Spleen (tissue), 11 donors: Measurements from ENCODE around the gene NSD2. TPM values are rescaled to one million over a fixed set of nuclear protein-coding genes. Genes with fewer than 3 reads are reported as not detected.
"Not testable (repeated sequence)": the region's sequence is repeated elsewhere in the genome, so short reads cannot be mapped to it uniquely, and the experiment has no call there.

ENCODE experiments used
- DNase-seq: peaks from one replicate; pipeline ENCODE4 v3.0.0-alpha.2; 2020
- H3K27ac ChIP-seq, 8 donors: fragments of 200-600 bp; sonication (generic) in 7 of 8; 1 replicate in 4 of 8; 2 replicates in 4 of 8; pipeline versions ENCODE4 v1.5.0 to v1.8.0; 2016 to 2021; ENCODE audit warnings: inconsistent platforms in 4 of 8, mild to moderate bottlenecking in 4 of 8, moderate library complexity in 1 of 8
- H3K27me3 ChIP-seq, 7 donors: fragments of 200-600 bp; sonication (generic) in 6 of 7; replicated peaks in 1 of 7; 1 replicate in 4 of 7; 2 replicates in 3 of 7; pipeline versions ENCODE4 v1.5.0 to v1.8.0; 2016 to 2021; ENCODE audit warnings: inconsistent platforms in 3 of 7, mild to moderate bottlenecking in 1 of 7
- H3K36me3 ChIP-seq, 6 donors: fragments of 200-600 bp; sonication (generic) in 5 of 6; 1 replicate in 4 of 6; 2 replicates in 2 of 6; pipeline versions ENCODE4 v1.5.0 to v1.8.0; 2016 to 2021; ENCODE audit warnings: inconsistent platforms in 2 of 6
- H3K4me1 ChIP-seq, 6 donors: fragments of 200-600 bp; sonication (generic) in 5 of 6; 1 replicate in 3 of 6; 2 replicates in 3 of 6; pipeline versions ENCODE4 v1.5.0 to v1.8.0; 2016 to 2021; ENCODE audit warnings: inconsistent platforms in 3 of 6
- H3K4me3 ChIP-seq, 8 donors: fragments of 200-600 bp; sonication (generic) in 7 of 8; 1 replicate in 4 of 8; 2 replicates in 4 of 8; pipeline versions ENCODE4 v1.5.0 to v1.8.0; 2016 to 2021; ENCODE audit warnings: inconsistent platforms in 4 of 8, mild to moderate bottlenecking in 4 of 8, moderate library complexity in 2 of 8
- H3K9me3 ChIP-seq, 8 donors: fragments of 200-600 bp; sonication (generic) in 7 of 8; 1 replicate in 4 of 8; 2 replicates in 4 of 8; pipeline versions ENCODE4 v1.5.0 to v1.8.0; 2016 to 2021; ENCODE audit warnings: inconsistent platforms in 4 of 8
- POLR2A ChIP-seq, 3 donors: fragments of 450-650 bp; IDR thresholded peaks; one replicate each; pipeline ENCODE4 v1.5.1; 2017; ENCODE audit warnings: antibody characterized with exemption in 3 of 3, mild to moderate bottlenecking in 1 of 3
- POLR2AphosphoS5 ChIP-seq, 3 donors: sonication (generic); formaldehyde crosslinking; IDR thresholded peaks; one replicate each; pipeline ENCODE4 v1.5.1; 2017; ENCODE audit warnings: antibody characterized with exemption in 3 of 3
- WGBS, 5 donors: extraction: QIAGEN DNeasy Blood & Tissue Kit in 3 of 5; methylation state at CpG; one replicate each; pipeline versions ENCODE4 v1.1.5 to v1.1.7; 2013 to 2018; 5-methylcytosine and 5-hydroxymethylcytosine counted together
- intact Hi-C: fragments of 100-400 bp; cut with DNase I; formaldehyde crosslinking; loops from one replicate; pipeline ENCODE4 v1.15.0; 2023; ENCODE audit warnings: low total_unique reads
- polyA plus RNA-seq, 3 donors: library from polyadenylated mRNA; stranded (reverse); fragments of 200-250 nt; gene quantifications; one replicate each; pipeline ENCODE4 v1.2.1, GENCODE V29; 2013
- total RNA-seq, 7 donors: library from RNA; depleted of rRNA in 3 of 7; stranded (reverse); fragments of >200 nt in 3 of 7; fragmentation: NEBNext Ultra II Directional in 4 of 7; extraction: Animal tissue kit (Norgen Biotek cat#: 25700) in 4 of 7; gene quantifications; one replicate each; pipeline versions ENCODE4 v1.1.0 to v1.2.1, GENCODE V29; 2016 to 2021
- TF ChIP-seq, protein P1 (sequence below), 11 experiments: fragments of 200-600 bp in 7 of 11; fragments of 450-650 bp in 4 of 11; sonication (generic) in 4 of 11; IDR thresholded peaks in 8 of 11; conservative IDR thresholded peaks in 3 of 11; 1 replicate in 7 of 11; 2 replicates in 4 of 11; pipeline versions ENCODE4 v1.4.0 to v1.8.0; 2016 to 2021; ENCODE audit warnings: antibody characterized with exemption in 11 of 11, inconsistent platforms in 4 of 11, mild to moderate bottlenecking in 1 of 11
- donor health status: healthy with polysubstance abuse.
- donor health status: DM: no; HTN: no; CAD: no; lungs with moderate emphysema.
- donor health status: DM: no; HTN: no; CAD: no.
- donor health status: Bipolar disorder and iron deficiency.
- donor health status: healthy.
- donor health status: DM: no; HTN: no; CAD: no.
- donor health status: DM: yes; HTN: yes; CAD: no.

The NSD2 gene
- total and polyA plus RNA-seq, 10 donors = 7.1 to 58.9 (median 47.8) TPM

GRCh38 chr4:1997712-1998111, 126.5 kb downstream of the NSD2 start:
- Histone ChIP-seq H3K4me3 (no peak overlapping the region), H3K9me3 (peaks cover 0 to 52% (median 40%) of the 10 kb centered on the region in 8 donors), H3K27ac (no peak overlapping the region), H3K27me3 (no peaks in the 10 kb centered on the region), H3K36me3 (peaks cover 0 to 46% (median 5%) of the 10 kb centered on the region in 6 donors), H3K4me1 (peaks cover 0 to 4% (median 1%) of the 10 kb centered on the region in 6 donors)
- 86 to 96% (median 95%) methylated on average over 4 of the region's 4 CpGs for WGBS, 5 donors
- intact Hi-C loops = no loop called here
- no peak for DNase-seq
- TF ChIP-seq POLR2A (IDR thresholded peaks at IDR 0.05) (no peak), POLR2AphosphoS5 (IDR thresholded peaks at IDR 0.05) (no peak)
- TF ChIP-seq, protein P1, sequence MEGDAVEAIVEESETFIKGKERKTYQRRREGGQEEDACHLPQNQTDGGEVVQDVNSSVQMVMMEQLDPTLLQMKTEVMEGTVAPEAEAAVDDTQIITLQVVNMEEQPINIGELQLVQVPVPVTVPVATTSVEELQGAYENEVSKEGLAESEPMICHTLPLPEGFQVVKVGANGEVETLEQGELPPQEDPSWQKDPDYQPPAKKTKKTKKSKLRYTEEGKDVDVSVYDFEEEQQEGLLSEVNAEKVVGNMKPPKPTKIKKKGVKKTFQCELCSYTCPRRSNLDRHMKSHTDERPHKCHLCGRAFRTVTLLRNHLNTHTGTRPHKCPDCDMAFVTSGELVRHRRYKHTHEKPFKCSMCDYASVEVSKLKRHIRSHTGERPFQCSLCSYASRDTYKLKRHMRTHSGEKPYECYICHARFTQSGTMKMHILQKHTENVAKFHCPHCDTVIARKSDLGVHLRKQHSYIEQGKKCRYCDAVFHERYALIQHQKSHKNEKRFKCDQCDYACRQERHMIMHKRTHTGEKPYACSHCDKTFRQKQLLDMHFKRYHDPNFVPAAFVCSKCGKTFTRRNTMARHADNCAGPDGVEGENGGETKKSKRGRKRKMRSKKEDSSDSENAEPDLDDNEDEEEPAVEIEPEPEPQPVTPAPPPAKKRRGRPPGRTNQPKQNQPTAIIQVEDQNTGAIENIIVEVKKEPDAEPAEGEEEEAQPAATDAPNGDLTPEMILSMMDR (IDR thresholded peaks at IDR 0.05 in 8 of 11, conservative IDR thresholded peaks at IDR 0.05 in 3 of 11) = no peak

- Histone ChIP-seq H3K27me3 (no peaks in the 10 kb centered on the region), H3K36me3 (peaks cover 0 to 45% (median 8%) of the 10 kb centered on the region in 6 donors), H3K9me3 (peaks cover 0 to 52% (median 40%) of the 10 kb centered on the region in 8 donors), H3K4me3 (no peak overlapping the region), H3K4me1 (peaks cover 0 to 4% (median 0%) of the 10 kb centered on the region in 6 donors), H3K27ac (no peak overlapping the region)
- intact Hi-C loops = no loop called here
- 94 to 99% (median 96%) methylated on average over 7 of the region's 7 CpGs for WGBS, 5 donors
- TF ChIP-seq POLR2AphosphoS5 (IDR thresholded peaks at IDR 0.05) (no peak), POLR2A (IDR thresholded peaks at IDR 0.05) (no peak)
- TF ChIP-seq, protein P1 (IDR thresholded peaks at IDR 0.05 in 8 of 11, conservative IDR thresholded peaks at IDR 0.05 in 3 of 11) = no peak
- DNase-seq = no peak
Observed at GRCh38 chr4:1998296-1998695, 127.1 kb downstream of the NSD2 start.

DNA sequence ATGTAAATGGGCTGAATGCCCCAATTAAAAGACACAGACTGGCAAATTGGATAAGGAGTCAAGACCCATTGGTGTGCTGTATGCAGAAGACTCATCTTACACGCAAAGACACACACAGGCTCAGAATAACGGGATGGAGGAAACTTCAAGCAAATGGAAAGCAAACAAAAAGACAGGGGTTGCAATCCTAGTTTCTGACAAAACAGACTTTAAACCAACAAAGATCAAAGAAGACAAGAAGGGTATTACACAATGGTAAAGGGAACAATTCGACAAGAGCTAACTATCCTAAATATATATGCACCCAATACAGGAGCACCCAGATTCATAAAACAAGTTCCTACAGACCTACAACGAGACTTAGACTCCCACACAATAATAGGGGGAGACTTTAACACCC, 128.1 kb downstream of the NSD2 start:
- H3K4me1 ChIP-seq, H3K27ac ChIP-seq, DNase-seq, intact Hi-C loops, H3K4me3 ChIP-seq, H3K27me3 ChIP-seq: not testable (repeated sequence)
- 93 to 97% (median 95%) methylated on average over 4 of the region's 4 CpGs for WGBS, 5 donors
- Histone ChIP-seq H3K36me3 (peaks cover 0 to 45% (median 15%) of the 10 kb centered on the region in 6 donors), H3K9me3 (peaks cover 0 to 52% (median 40%) of the 10 kb centered on the region in 8 donors)

- H3K36me3 ChIP-seq = peaks cover 0 to 50% (median 19%) of the 10 kb centered on the region in 6 donors
- 89 to 99% (median 97%) methylated on average over 2 of the region's 2 CpGs for WGBS, 5 donors
- intact Hi-C loops, H3K27me3 ChIP-seq, DNase-seq, H3K27ac ChIP-seq, H3K4me3 ChIP-seq: not testable (repeated sequence)
- H3K9me3 ChIP-seq = peaks cover 0 to 24% (median 19%) of the 10 kb centered on the region in 8 donors
- peaks cover 11 to 44% (median 27%) of the 10 kb centered on the region in 6 donors for H3K4me1 ChIP-seq
Observed at GRCh38 chr4:2003361-2003760, 132.2 kb downstream of the NSD2 start.

- H3K4me1 ChIP-seq = peaks cover 15 to 65% (median 42%) of the 10 kb centered on the region in 6 donors
- intact Hi-C loops = no loop called here
- H3K36me3 ChIP-seq = peaks cover 0 to 39% (median 19%) of the 10 kb centered on the region in 6 donors
- WGBS, 5 donors = 95 to 99% (median 97%) methylated on average over 7 of the region's 7 CpGs
- H3K4me3 ChIP-seq = no peak overlapping the region
- no peak for TF ChIP-seq POLR2AphosphoS5 (IDR thresholded peaks at IDR 0.05)
- TF ChIP-seq POLR2A (IDR thresholded peaks at IDR 0.05) = no peak
- TF ChIP-seq, protein P1 (IDR thresholded peaks at IDR 0.05 in 8 of 11, conservative IDR thresholded peaks at IDR 0.05 in 3 of 11) = no peak
- DNase-seq = no peak
- H3K27ac ChIP-seq = no peak overlapping the region
- no peaks in the 10 kb centered on the region for H3K27me3 ChIP-seq
- H3K9me3 ChIP-seq = no peaks in the 10 kb centered on the region
Observed at GRCh38 chr4:2006367-2006766, 135.2 kb downstream of the NSD2 start.
